GM19239 (cell line): ENCODE measurements around the gene ADGRF1.
A peak's percentile ranks its signal among the peaks of the same experiment; 100 is the strongest.
"Not testable (repeated sequence)": the region's sequence is repeated elsewhere in the genome, so short reads cannot be mapped to it uniquely, and the experiment has no call there.

Source experiments
- DNase-seq: peaks from one replicate; pipeline ENCODE4 v3.0.0; 2011; ENCODE audit warnings: low spot score; ENCODE audit not compliant: insufficient read length
- FAIRE-seq: peaks from 2 replicates; lab custom pipeline; 2011; peaks lifted over from hg19 to GRCh38; lab: Jason Lieb, UNC

Gene ADGRF1

GRCh38 chr6:47042275-47042791, at the start of gene ADGRF1:
TSS of gene ADGRF1 (minus strand) at chr6:47042332. CDS start at chr6:47029061, 13,271 bp downstream.
- no peak for FAIRE-seq

GRCh38 chr6:47090881-47091280, 48.7 kb upstream of the ADGRF1 start:
- no peak for FAIRE-seq
- no peak for DNase-seq

More at GRCh38 chr6:47042275-47042791, at the start of gene ADGRF1:
- DNase-seq: no peak

- not testable (repeated sequence) for DNase-seq, FAIRE-seq
Measured at GRCh38 chr6:47089473-47089872, 47.3 kb upstream of the ADGRF1 start.

GRCh38 chr6:47086051-47086770, 44.1 kb upstream of the ADGRF1 start:
- FAIRE-seq (no peak), DNase-seq (no peak)

GRCh38 chr6:47084610-47085009, 42.5 kb upstream of the ADGRF1 start:
- FAIRE-seq: no peak
- no peak for DNase-seq

- FAIRE-seq: no peak
- no peak for DNase-seq
Measured at GRCh38 chr6:47083586-47084047, 41.5 kb upstream of the ADGRF1 start.

GRCh38 chr6:47080083-47080596, 38.0 kb upstream of the ADGRF1 start:
- FAIRE-seq (no peak), DNase-seq (no peak)

- DNase-seq: no peak
- no peak for FAIRE-seq
Measured at GRCh38 chr6:47079638-47080037, 37.5 kb upstream of the ADGRF1 start.

GRCh38 chr6:47078991-47079390, 36.9 kb upstream of the ADGRF1 start:
- DNase-seq (no peak), FAIRE-seq (no peak)

GRCh38 chr6:47076422-47077344, 34.6 kb upstream of the ADGRF1 start:
- FAIRE-seq: no peak
- DNase-seq: no peak

- no peak for FAIRE-seq
- no peak for DNase-seq
Measured at GRCh38 chr6:47075741-47076421, 33.7 kb upstream of the ADGRF1 start.

- DNase-seq (no peak), FAIRE-seq (no peak)
Measured at GRCh38 chr6:47075168-47075567, 33.0 kb upstream of the ADGRF1 start.

GRCh38 chr6:47073125-47074110, 31.3 kb upstream of the ADGRF1 start:
- DNase-seq (peak; percentile 4), FAIRE-seq (no peak)

- no peak for DNase-seq
- FAIRE-seq: no peak
Measured at GRCh38 chr6:47072667-47073066, 30.5 kb upstream of the ADGRF1 start.

- FAIRE-seq (no peak), DNase-seq (no peak)
Measured at GRCh38 chr6:47071681-47072080, 29.5 kb upstream of the ADGRF1 start.

- FAIRE-seq: no peak
Measured at GRCh38 chr6:47070461-47070860, 28.3 kb upstream of the ADGRF1 start.

GRCh38 chr6:47069156-47069555, 27.0 kb upstream of the ADGRF1 start:
- no peak for FAIRE-seq

More at GRCh38 chr6:47070461-47070860, 28.3 kb upstream of the ADGRF1 start:
- no peak for DNase-seq

GRCh38 chr6:47066418-47066817, 24.3 kb upstream of the ADGRF1 start:
- no peak for DNase-seq
- no peak for FAIRE-seq

More at GRCh38 chr6:47069156-47069555, 27.0 kb upstream of the ADGRF1 start:
- DNase-seq: no peak

GRCh38 chr6:47064274-47064673, 22.1 kb upstream of the ADGRF1 start:
- FAIRE-seq: no peak
- DNase-seq: no peak
